Epithelial cell of esophagus (primary cell): ENCODE results near the gene KDM3A.

Source experiments
- DNase-seq: peaks from one replicate; pipeline ENCODE4 v3.0.0; 2010; ENCODE audit warnings: low read depth
- H3K4me3 ChIP-seq: 2 replicates; pipeline ENCODE4 v1.5.1; 2011; ENCODE audit warnings: mild to moderate bottlenecking, low read length, control low read depth
- TF ChIP-seq, protein P1 (sequence below): IDR thresholded peaks from 2 replicates; pipeline ENCODE4 v1.5.1; 2011; ENCODE audit warnings: low read depth, mild to moderate bottlenecking, low read length, control low read depth, inconsistent platforms; ENCODE audit not compliant: insufficient read depth; ENCODE audit errors: missing control alignments

The KDM3A gene

DNA sequence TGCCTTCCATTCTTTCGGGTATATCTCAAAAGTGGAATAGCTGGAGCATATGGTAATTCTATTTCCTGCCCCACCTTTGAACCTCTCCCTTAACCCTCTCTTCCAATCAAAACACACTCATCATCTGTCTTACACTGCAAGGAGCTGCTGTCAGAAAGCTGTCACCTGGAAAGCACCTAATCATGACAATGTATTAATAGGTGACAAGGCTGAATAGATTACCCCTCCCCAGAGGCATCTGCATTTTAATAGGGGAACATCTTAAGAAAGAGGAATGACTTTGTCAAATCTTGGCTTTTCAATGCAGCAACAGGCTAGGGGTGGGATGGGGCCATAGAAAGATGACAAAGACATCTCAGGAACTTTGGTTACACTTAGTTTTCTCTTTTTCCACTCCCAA lies 80.8 kb downstream of the KDM3A start:
- no peak for DNase-seq
- TF ChIP-seq, protein P1, sequence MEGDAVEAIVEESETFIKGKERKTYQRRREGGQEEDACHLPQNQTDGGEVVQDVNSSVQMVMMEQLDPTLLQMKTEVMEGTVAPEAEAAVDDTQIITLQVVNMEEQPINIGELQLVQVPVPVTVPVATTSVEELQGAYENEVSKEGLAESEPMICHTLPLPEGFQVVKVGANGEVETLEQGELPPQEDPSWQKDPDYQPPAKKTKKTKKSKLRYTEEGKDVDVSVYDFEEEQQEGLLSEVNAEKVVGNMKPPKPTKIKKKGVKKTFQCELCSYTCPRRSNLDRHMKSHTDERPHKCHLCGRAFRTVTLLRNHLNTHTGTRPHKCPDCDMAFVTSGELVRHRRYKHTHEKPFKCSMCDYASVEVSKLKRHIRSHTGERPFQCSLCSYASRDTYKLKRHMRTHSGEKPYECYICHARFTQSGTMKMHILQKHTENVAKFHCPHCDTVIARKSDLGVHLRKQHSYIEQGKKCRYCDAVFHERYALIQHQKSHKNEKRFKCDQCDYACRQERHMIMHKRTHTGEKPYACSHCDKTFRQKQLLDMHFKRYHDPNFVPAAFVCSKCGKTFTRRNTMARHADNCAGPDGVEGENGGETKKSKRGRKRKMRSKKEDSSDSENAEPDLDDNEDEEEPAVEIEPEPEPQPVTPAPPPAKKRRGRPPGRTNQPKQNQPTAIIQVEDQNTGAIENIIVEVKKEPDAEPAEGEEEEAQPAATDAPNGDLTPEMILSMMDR = no peak
- H3K4me3 ChIP-seq = no peak overlapping the region

DNA sequence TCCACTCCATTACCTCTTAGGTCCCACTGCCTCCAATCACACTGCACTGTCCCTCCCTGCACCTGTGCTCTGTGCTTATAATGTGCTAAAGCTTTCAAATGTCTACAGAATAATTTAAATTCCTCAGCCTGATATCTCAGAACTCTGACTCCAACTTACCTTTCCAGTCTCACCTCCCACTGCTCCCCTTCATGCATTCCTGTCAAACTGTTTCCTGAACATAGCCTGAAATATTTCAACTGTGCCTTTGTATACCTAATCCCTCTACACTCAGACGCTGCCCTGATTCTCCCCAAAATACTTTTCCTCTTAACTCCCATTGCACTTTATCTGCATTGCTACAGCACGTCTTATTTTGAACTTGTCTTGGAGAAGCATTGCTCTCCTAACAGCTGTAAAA lies 81.5 kb downstream of the KDM3A start:
- H3K4me3 ChIP-seq = no peak overlapping the region
- DNase-seq = no peak
- TF ChIP-seq, protein P1 = no peak

DNA sequence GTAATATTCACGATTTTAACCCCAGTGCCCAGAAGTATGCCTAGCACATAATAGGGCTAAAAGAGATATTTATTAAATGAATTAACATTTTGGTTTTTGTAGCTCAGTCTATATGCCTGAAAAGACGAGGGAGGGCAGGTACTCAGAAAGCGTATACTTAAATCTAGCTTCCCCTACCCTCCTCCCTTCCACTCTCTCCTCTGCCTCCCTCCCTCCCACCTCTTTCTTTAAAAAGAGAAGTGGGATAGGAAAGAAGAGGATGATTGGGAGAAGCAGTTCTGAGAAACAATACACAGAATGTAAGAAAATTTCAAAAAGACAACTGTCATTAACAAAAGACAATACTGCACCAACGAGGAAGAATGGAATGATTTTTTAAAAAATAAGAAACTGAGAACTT lies 82.3 kb downstream of the KDM3A start:
- no peak overlapping the region for H3K4me3 ChIP-seq
- DNase-seq = no peak
- TF ChIP-seq, protein P1 = no peak

DNA sequence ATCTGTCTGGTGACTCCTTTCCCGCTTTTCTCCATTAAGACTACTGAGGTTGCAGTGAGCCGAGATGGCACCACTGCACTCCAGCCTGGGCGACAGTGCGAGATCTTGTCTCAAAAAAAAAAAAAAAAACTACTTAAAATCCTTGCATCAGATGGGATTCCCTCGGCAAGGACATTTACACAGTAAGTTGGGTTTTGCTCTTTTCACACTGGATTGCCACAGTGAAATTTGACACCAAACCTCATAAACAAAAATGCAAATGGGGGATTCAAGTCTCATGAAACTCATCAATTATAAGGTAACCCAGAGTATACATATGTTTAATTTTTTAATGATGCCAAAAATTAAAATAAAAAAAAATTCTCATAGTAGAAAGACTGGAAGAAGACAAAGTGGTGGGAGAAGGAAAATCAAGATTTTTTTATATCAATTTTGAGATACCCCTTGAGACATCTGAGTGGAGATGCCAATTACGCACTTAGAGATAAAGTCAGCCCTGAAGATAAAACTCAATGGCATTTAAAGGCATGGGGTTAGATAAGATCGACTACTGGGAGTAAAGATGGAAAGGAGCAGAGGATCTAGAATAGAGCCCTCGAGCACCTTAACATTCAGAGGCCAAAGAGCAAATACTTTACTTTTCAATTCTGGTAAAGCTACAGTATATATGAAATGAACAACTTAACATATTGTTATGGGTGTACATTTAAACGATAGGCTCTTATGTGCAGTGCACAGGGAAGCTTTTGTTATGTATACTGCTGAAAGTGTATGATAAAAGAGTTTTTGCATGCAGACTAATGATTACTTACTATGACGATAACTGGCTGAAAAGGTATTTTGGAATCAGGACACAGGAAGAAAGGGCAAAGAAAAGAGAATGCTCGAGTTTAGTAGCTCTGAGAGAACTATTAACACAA lies 84.5 kb downstream of the KDM3A start:
- no peak for DNase-seq
- H3K4me3 ChIP-seq = no peak overlapping the region
- TF ChIP-seq, protein P1 = no peak

DNA sequence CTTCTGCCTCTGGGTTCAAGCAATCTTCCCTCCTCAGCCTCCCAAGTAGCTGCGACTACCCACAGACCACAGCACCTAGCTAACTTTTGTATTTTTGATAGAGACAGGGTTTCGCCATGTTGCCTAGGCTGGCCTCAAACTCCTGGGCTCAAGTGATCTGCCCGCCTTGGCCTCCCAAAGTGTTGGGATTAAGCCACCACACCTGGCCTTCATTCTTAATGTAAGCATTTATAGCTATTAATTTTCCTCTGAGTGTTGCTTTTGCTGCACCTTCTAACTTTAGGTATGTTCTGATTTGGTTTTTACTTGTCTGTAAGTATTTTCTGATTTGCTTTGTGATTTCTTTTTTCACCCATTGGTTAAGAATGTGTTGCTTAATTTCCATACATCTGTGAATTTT lies 92.4 kb downstream of the KDM3A start:
- TF ChIP-seq, protein P1 = no peak
- no peak overlapping the region for H3K4me3 ChIP-seq
- no peak for DNase-seq

DNA sequence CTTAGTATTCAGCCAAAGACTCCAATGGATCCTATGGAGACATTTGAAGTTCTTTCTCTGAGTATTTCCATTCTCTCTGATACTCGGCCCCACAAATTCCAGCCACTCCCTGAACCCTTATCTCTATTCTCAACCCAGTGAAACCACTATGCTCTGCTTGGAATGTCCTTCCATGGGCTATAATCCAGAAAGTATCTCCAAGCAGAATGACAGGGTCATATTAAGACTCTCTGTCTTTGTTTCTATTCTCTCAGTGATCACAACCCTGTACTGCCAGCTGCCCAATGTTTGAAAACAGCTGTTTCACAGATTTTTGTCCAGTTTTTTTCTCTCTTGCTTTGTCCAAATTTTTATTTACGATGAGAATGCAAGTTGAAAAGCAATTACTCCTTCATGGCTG lies 100.2 kb downstream of the KDM3A start:
- TF ChIP-seq, protein P1 = no peak
- H3K4me3 ChIP-seq = no peak overlapping the region
- no peak for DNase-seq
